Activated CD8-positive, alpha-beta memory T cell treated with anti-CD3 and anti-CD28 coated beads, Interleukin-2, amount 50 U/mL, for 24 hours (primary cell): Measurements from ENCODE around the gene IL6R.
"Not testable (repeated sequence)": the region's sequence is repeated elsewhere in the genome, so short reads cannot be mapped to it uniquely, and the experiment has no call there.

Experiments
- DNase-seq: peaks from one replicate; pipeline ENCODE4 v3.0.0-alpha.2; 2020; ENCODE audit errors: extremely low read depth

Gene IL6R

GRCh38 chr1:154404984-154405746 lies at the start of gene IL6R:
TSS of gene IL6R (plus strand) at chr1:154405343. CDS start at chr1:154405630, 287 bp downstream.
- no peak for DNase-seq

- no peak for DNase-seq
Measured at GRCh38 chr1:154358519-154358918, 46.6 kb upstream of the IL6R start.

- DNase-seq = no peak
Measured at GRCh38 chr1:154360288-154360687, 44.9 kb upstream of the IL6R start.

- not testable (repeated sequence) for DNase-seq
Measured at GRCh38 chr1:154360881-154361280, 44.3 kb upstream of the IL6R start.

- DNase-seq = no peak
Measured at GRCh38 chr1:154361357-154361756, 43.8 kb upstream of the IL6R start.

- no peak for DNase-seq
Measured at GRCh38 chr1:154371436-154371835, 33.7 kb upstream of the IL6R start.

GRCh38 chr1:154373777-154374357 lies 31.3 kb upstream of the IL6R start:
- DNase-seq = not testable (repeated sequence)

GRCh38 chr1:154379301-154379700 lies 25.8 kb upstream of the IL6R start:
- no peak for DNase-seq

- no peak for DNase-seq
Measured at GRCh38 chr1:154384650-154385489, 20.3 kb upstream of the IL6R start.

- DNase-seq = peak; percentile 68
Measured at GRCh38 chr1:154386643-154387352, 18.3 kb upstream of the IL6R start.

- no peak for DNase-seq
Measured at GRCh38 chr1:154391086-154391770, 13.9 kb upstream of the IL6R start.

GRCh38 chr1:154398141-154398540 lies 7.0 kb upstream of the IL6R start:
- DNase-seq = no peak

- no peak for DNase-seq
Measured at GRCh38 chr1:154398678-154399077, 6.5 kb upstream of the IL6R start.

- no peak for DNase-seq
Measured at GRCh38 chr1:154400381-154400801, 4.8 kb upstream of the IL6R start.

GRCh38 chr1:154402409-154402921 lies 2.7 kb upstream of the IL6R start:
- DNase-seq = no peak

GRCh38 chr1:154403261-154403943 lies 1.7 kb upstream of the IL6R start:
- no peak for DNase-seq

- DNase-seq = no peak
Measured at GRCh38 chr1:154403983-154404382, 1.2 kb upstream of the IL6R start.

- DNase-seq = no peak
Measured at GRCh38 chr1:154404511-154404931, 622 bp upstream of the IL6R start.

GRCh38 chr1:154405747-154406571 lies 816 bp downstream of the IL6R start:
- no peak for DNase-seq

- DNase-seq = no peak
Measured at GRCh38 chr1:154406572-154406879, 1.4 kb downstream of the IL6R start.
